HG03354 (cell line): Measurements from ENCODE around the gene KIN.

ENCODE experiments used
- ATAC-seq: cut with Tn5 transposase; IDR thresholded peaks from one replicate; pipeline ENCODE4 v1.9.1; 2021; ENCODE audit warnings: mild to moderate bottlenecking; ENCODE audit not compliant: unreplicated experiment, poor library complexity, severe bottlenecking

Gene KIN

GRCh38 chr10:7701158-7701742, 86.5 kb downstream of the KIN start:
- no peak for ATAC-seq
